ENCODE results near the gene COX19. TPM values are rescaled to one million over a fixed set of nuclear protein-coding genes. Genes with fewer than 3 reads are reported as not detected.

Gene COX19
- total and polyA plus RNA-seq, 2 of the 13 experiments (the other 11 are each of a cell fraction or from before 2014, with no cell fraction given) = 11.5 to 21.7 TPM

- TF ChIP-seq AGO2 (optimal IDR thresholded peaks at IDR 0.05; ENCODE audit: low read depth, low read length) (no peak), ZNF292 (CRISPR knock-in tag; IDR thresholded peaks at IDR 0.05; ENCODE audit: borderline replicate concordance, low read depth) (no peak), ZSCAN31 (CRISPR knock-in tag; IDR thresholded peaks at IDR 0.05; ENCODE audit: low read depth) (no peak), POGK (CRISPR knock-in tag; conservative IDR thresholded peaks at IDR 0.05) (no peak), SMYD3 (CRISPR knock-in tag; IDR thresholded peaks at IDR 0.05) (no peak), SSRP1 (CRISPR knock-in tag; IDR thresholded peaks at IDR 0.05) (0 out of 2 replicates have a peak, but pooled peaks have one; percentile 67), ARHGAP35 (CRISPR knock-in tag; IDR thresholded peaks at IDR 0.05; ENCODE audit: borderline replicate concordance) (no peak), ZNF550 (CRISPR knock-in tag; IDR thresholded peaks at IDR 0.05; ENCODE audit: borderline replicate concordance) (no peak), ZHX1 (CRISPR knock-in tag; IDR thresholded peaks at IDR 0.05; ENCODE audit: low read depth) (no peak), ZNF3 (CRISPR knock-in tag; IDR thresholded peaks at IDR 0.05) (no peak), ZNF468 (CRISPR knock-in tag; IDR thresholded peaks at IDR 0.05) (no peak), MEIS2 (CRISPR knock-in tag; IDR thresholded peaks at IDR 0.05) (0 out of 2 replicates have a peak, but pooled peaks have one; percentile 23), ZNF879 (CRISPR knock-in tag; IDR thresholded peaks at IDR 0.05) (no peak), NR2C2 (CRISPR knock-in tag; IDR thresholded peaks at IDR 0.05; ENCODE audit: borderline replicate concordance) (peak; percentile 71; the same call in 1 of the 2 replicates), ZNF326 (CRISPR knock-in tag; IDR thresholded peaks at IDR 0.05; ENCODE audit: borderline replicate concordance) (no peak), ATAD3A (CRISPR knock-in tag; IDR thresholded peaks at IDR 0.05) (no peak), ZNF646 (CRISPR knock-in tag; IDR thresholded peaks at IDR 0.05) (no peak), KLF15 (CRISPR knock-in tag; IDR thresholded peaks at IDR 0.05; ENCODE audit: borderline replicate concordance) (no peak)
These were observed 40.1 kb upstream of the COX19 start (continued) for GRCh38 chr7:1015196-1016121.
